DOHH2 (cell line): ENCODE measurements around the gene CIT.

Experiments
- EZH2phosphoT487 ChIP-seq: fragments of 200-600 bp; sonication (generic); IDR thresholded peaks from 2 replicates; pipeline ENCODE4 v1.6.1; 2017; ENCODE audit warnings: borderline replicate concordance, mild to moderate bottlenecking, antibody characterized with exemption, low read length, moderate library complexity, mixed read lengths
- TF ChIP-seq, protein P1 (sequence below): fragments of 200-600 bp; sonication (generic); IDR thresholded peaks from one replicate; pipeline ENCODE4 v1.5.1; 2014; ENCODE audit warnings: antibody characterized with exemption, mild to moderate bottlenecking, low read depth, low read length; ENCODE audit not compliant: poor library complexity, severe bottlenecking

DNA sequence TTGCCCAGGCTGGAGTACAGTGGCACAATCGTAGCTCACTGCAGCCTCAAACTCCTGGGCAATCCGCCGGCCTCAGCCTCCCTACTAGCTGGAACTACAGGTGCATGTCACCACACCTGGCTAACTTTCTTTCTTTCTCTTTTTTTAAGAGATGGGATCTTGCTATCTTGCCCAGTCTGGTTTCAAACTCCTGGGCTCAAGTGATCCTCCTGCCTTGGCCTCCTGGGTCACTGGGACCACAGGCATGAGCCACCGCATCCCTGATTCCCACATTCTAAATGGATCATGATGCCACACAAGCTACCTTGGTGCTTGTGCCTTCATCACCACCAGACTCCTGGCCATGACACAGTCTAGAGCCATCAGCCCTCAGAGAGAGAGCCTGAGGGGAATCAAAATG is 165.4 kb downstream of the CIT start:
- TF ChIP-seq, protein P1, sequence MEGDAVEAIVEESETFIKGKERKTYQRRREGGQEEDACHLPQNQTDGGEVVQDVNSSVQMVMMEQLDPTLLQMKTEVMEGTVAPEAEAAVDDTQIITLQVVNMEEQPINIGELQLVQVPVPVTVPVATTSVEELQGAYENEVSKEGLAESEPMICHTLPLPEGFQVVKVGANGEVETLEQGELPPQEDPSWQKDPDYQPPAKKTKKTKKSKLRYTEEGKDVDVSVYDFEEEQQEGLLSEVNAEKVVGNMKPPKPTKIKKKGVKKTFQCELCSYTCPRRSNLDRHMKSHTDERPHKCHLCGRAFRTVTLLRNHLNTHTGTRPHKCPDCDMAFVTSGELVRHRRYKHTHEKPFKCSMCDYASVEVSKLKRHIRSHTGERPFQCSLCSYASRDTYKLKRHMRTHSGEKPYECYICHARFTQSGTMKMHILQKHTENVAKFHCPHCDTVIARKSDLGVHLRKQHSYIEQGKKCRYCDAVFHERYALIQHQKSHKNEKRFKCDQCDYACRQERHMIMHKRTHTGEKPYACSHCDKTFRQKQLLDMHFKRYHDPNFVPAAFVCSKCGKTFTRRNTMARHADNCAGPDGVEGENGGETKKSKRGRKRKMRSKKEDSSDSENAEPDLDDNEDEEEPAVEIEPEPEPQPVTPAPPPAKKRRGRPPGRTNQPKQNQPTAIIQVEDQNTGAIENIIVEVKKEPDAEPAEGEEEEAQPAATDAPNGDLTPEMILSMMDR = no peak
- no peak for TF ChIP-seq EZH2phosphoT487
